Tibial artery (tissue), 4 donors: ENCODE results near the gene MDN1.

Source experiments
- DNase-seq, 2 donors: peaks; one replicate each; pipeline ENCODE4 v3.0.0-alpha.2; 2019
- H3K27ac ChIP-seq, 2 donors: fragments of 200-600 bp; sonication (generic) in 1 of 2; 1 replicate in 1 of 2; 2 replicates in 1 of 2; pipeline ENCODE4 v1.5.1; 2018 to 2019; ENCODE audit warnings: mild to moderate bottlenecking in 1 of 2
- H3K27me3 ChIP-seq, 2 donors: fragments of 200-600 bp; sonication (generic) in 1 of 2; one replicate each; pipeline versions ENCODE4 v1.5.1 to v1.6.0; 2016 to 2019
- H3K36me3 ChIP-seq, 3 donors: fragments of 200-600 bp; sonication (generic) in 2 of 3; one replicate each; pipeline ENCODE4 v1.5.1; 2016 to 2019; ENCODE audit warnings: mild to moderate bottlenecking in 2 of 3
- H3K4me1 ChIP-seq, 4 donors: fragments of 200-600 bp; sonication (generic) in 2 of 4; 1 replicate in 3 of 4; 2 replicates in 1 of 4; pipeline ENCODE4 v1.5.1; 2016 to 2019
- H3K4me3 ChIP-seq, 2 donors: fragments of 200-600 bp; sonication (generic) in 1 of 2; 1 replicate in 1 of 2; 2 replicates in 1 of 2; pipeline ENCODE4 v1.5.1; 2018 to 2019; ENCODE audit warnings: mild to moderate bottlenecking in 2 of 2
- H3K9me3 ChIP-seq, 3 donors: fragments of 200-600 bp; sonication (generic) in 1 of 3; one replicate each; pipeline ENCODE4 v1.5.1; 2016 to 2019
- CTCF ChIP-seq, 2 experiments: fragments of 200-600 bp in 1 of 2; fragments of 450-650 bp in 1 of 2; IDR thresholded peaks; one replicate each; pipeline ENCODE4 v1.5.1; 2017 to 2019; ENCODE audit warnings: antibody characterized with exemption in 2 of 2, mild to moderate bottlenecking in 1 of 2, moderate library complexity in 1 of 2
- intact Hi-C: fragments of 100-400 bp; cut with DNase I; formaldehyde crosslinking; loops from one replicate; pipeline ENCODE4 v1.15.0; 2023; ENCODE audit warnings: low total_unique reads

Gene MDN1

GRCh38 chr6:89596484-89596883, 223.1 kb downstream of the MDN1 start:
- no peak for TF ChIP-seq CTCF (IDR thresholded peaks at IDR 0.05)
- Histone ChIP-seq H3K27ac (no peak overlapping the region), H3K9me3 (no peaks in the 10 kb centered on the region), H3K27me3 (no peaks in the 10 kb centered on the region), H3K4me1 (peaks cover 0 to 33% (median 0%) of the 10 kb centered on the region in 4 donors), H3K36me3 (no peaks in the 10 kb centered on the region), H3K4me3 (no peak overlapping the region)
- intact Hi-C loops, result no loop called here
- no peak for DNase-seq

- Histone ChIP-seq H3K4me3 (no peak overlapping the region), H3K27ac (no peak overlapping the region), H3K36me3 (no peaks in the 10 kb centered on the region), H3K9me3 (no peaks in the 10 kb centered on the region), H3K27me3 (no peaks in the 10 kb centered on the region), H3K4me1 (peaks cover 0 to 33% (median 0%) of the 10 kb centered on the region in 4 donors)
- no peak for DNase-seq
- no peak for TF ChIP-seq CTCF (IDR thresholded peaks at IDR 0.05)
- intact Hi-C loops, result no loop called here
These were observed 223.5 kb downstream of the MDN1 start for GRCh38 chr6:89596056-89596455.
